ENCODE data around the gene KATNAL2. TPM values are rescaled to one million over a fixed set of nuclear protein-coding genes. Genes with fewer than 3 reads are reported as not detected.
A peak's percentile ranks its signal among the peaks of the same experiment; 100 is the strongest.

KATNAL2 gene
- total and polyA plus RNA-seq, 2 experiments from 2014 or later = 3.9 to 4.1 TPM

GRCh38 chr18:46917803-46918600, 600 bp downstream of the KATNAL2 start:
- no peaks in the 10 kb centered on the region for H3K36me3 ChIP-seq (ENCODE audit: low read depth)
- H3K27me3 ChIP-seq (replicated peaks; ENCODE audit: insufficient read depth) = no peaks in the 10 kb centered on the region
- H2AFZ ChIP-seq = peak overlapping the region; percentile 92
- peaks cover 9% of the 10 kb centered on the region for H3F3A ChIP-seq (ENCODE audit: insufficient read depth)
- in situ Hi-C loops (cut with MboI) = no loop called here
- H3K9me3 ChIP-seq (ENCODE audit: low read depth) = no peaks in the 10 kb centered on the region
- H3K4me1 ChIP-seq (ENCODE audit: insufficient read depth) = 0 out of 2 replicates have a peak, but pooled peaks cover 5% of the 10 kb centered on the region
- no peaks in the 10 kb centered on the region for H4K20me1 ChIP-seq (ENCODE audit: insufficient read depth)
- H3K9me2 ChIP-seq (ENCODE audit: insufficient read depth) = no peaks in the 10 kb centered on the region
- H3K9ac ChIP-seq = peak overlapping the region; percentile 87
- H3K27ac ChIP-seq = peak overlapping the region; percentile 67
- peaks cover 38% of the 10 kb centered on the region for H3K79me2 ChIP-seq (ENCODE audit: insufficient read depth)
- no peak for TF ChIP-seq EZH2phosphoT487 (IDR thresholded peaks at IDR 0.05; ENCODE audit: insufficient read depth, low read depth)
- TF ChIP-seq EZH2 (IDR thresholded peaks at IDR 0.05; ENCODE audit: insufficient read depth, poor library complexity, severe bottlenecking) = no peak
- H3K4me3 ChIP-seq = peak overlapping the region; percentile 87
- peak overlapping the region; percentile 94 for H3K4me2 ChIP-seq (ENCODE audit: unreplicated experiment)
- peak; percentile 64 for DNase-seq
- WGBS, 2 experiments (ENCODE audit: low coverage in 1 of 2, low lambda C conversion rate in 2 of 2, missing lambda C conversion rate in 2 of 2) = 13 to 14% methylated on average over 30 to 33 of the region's 33 CpGs

GRCh38 chr18:46920067-46920466, 2.7 kb downstream of the KATNAL2 start:
- H3K79me2 ChIP-seq (ENCODE audit: insufficient read depth) = peaks cover 17% of the 10 kb centered on the region
- H3K4me3 ChIP-seq = no peak overlapping the region
- H3K9ac ChIP-seq = no peak overlapping the region
- in situ Hi-C loops (cut with MboI) = no loop called here
- H3F3A ChIP-seq (ENCODE audit: insufficient read depth) = peaks cover 9% of the 10 kb centered on the region
- WGBS, 2 experiments (ENCODE audit: low coverage in 1 of 2, low lambda C conversion rate in 2 of 2, missing lambda C conversion rate in 2 of 2) = 66 to 80% methylated on average over 2 of the region's 2 CpGs
- no peaks in the 10 kb centered on the region for H4K20me1 ChIP-seq (ENCODE audit: insufficient read depth)
- DNase-seq = no peak
- H3K27me3 ChIP-seq (replicated peaks; ENCODE audit: insufficient read depth) = no peaks in the 10 kb centered on the region
- 0 out of 2 replicates have a peak, but pooled peaks cover 5% of the 10 kb centered on the region for H3K4me1 ChIP-seq (ENCODE audit: insufficient read depth)
- H3K9me2 ChIP-seq (ENCODE audit: insufficient read depth) = no peaks in the 10 kb centered on the region
- H2AFZ ChIP-seq = no peak overlapping the region
- H3K4me2 ChIP-seq (ENCODE audit: unreplicated experiment) = no peak overlapping the region
- no peaks in the 10 kb centered on the region for H3K36me3 ChIP-seq (ENCODE audit: low read depth)
- H3K27ac ChIP-seq = no peak overlapping the region
- H3K9me3 ChIP-seq (ENCODE audit: low read depth) = no peaks in the 10 kb centered on the region
- TF ChIP-seq EZH2phosphoT487 (IDR thresholded peaks at IDR 0.05; ENCODE audit: insufficient read depth, low read depth) (no peak), EZH2 (IDR thresholded peaks at IDR 0.05; ENCODE audit: insufficient read depth, poor library complexity, severe bottlenecking) (no peak)

GRCh38 chr18:46920653-46921052, 3.3 kb downstream of the KATNAL2 start:
- Histone ChIP-seq H2AFZ (no peak overlapping the region), H3K9ac (no peak overlapping the region), H3K4me2 (ENCODE audit: unreplicated experiment) (no peak overlapping the region), H3K4me1 (ENCODE audit: insufficient read depth) (0 out of 2 replicates have a peak, but pooled peaks cover 2% of the 10 kb centered on the region), H3K36me3 (ENCODE audit: low read depth) (no peaks in the 10 kb centered on the region), H3K9me3 (ENCODE audit: low read depth) (no peaks in the 10 kb centered on the region), H3K9me2 (ENCODE audit: insufficient read depth) (no peaks in the 10 kb centered on the region), H4K20me1 (ENCODE audit: insufficient read depth) (no peaks in the 10 kb centered on the region), H3K27ac (no peak overlapping the region), H3F3A (ENCODE audit: insufficient read depth) (peaks cover 9% of the 10 kb centered on the region), H3K79me2 (ENCODE audit: insufficient read depth) (peaks cover 11% of the 10 kb centered on the region), H3K4me3 (no peak overlapping the region), H3K27me3 (replicated peaks; ENCODE audit: insufficient read depth) (no peaks in the 10 kb centered on the region)
- no peak for DNase-seq
- TF ChIP-seq EZH2phosphoT487 (IDR thresholded peaks at IDR 0.05; ENCODE audit: insufficient read depth, low read depth) (no peak), EZH2 (IDR thresholded peaks at IDR 0.05; ENCODE audit: insufficient read depth, poor library complexity, severe bottlenecking) (no peak)
- WGBS, 2 experiments (ENCODE audit: low coverage in 1 of 2, low lambda C conversion rate in 2 of 2, missing lambda C conversion rate in 2 of 2) = 95 to 100% methylated on average over 1 of the region's 1 CpG
- in situ Hi-C loops (cut with MboI) = no loop called here

- peak overlapping the region; percentile 7 for H3K4me2 ChIP-seq (ENCODE audit: unreplicated experiment)
- peak; percentile 54 for DNase-seq
Measured at GRCh38 chr18:46939337-46939963, 22.0 kb downstream of the KATNAL2 start.

More at GRCh38 chr18:46939337-46939963, 22.0 kb downstream of the KATNAL2 start:
- H3F3A ChIP-seq (ENCODE audit: insufficient read depth) = peaks cover 18% of the 10 kb centered on the region
- no peak overlapping the region for H3K4me3 ChIP-seq
- H3K4me1 ChIP-seq (ENCODE audit: insufficient read depth) = peaks cover 18% of the 10 kb centered on the region
- no peak overlapping the region for H2AFZ ChIP-seq
- H3K27me3 ChIP-seq (replicated peaks; ENCODE audit: insufficient read depth) = no peaks in the 10 kb centered on the region
- whole genome bisulfite sequencing, 2 experiments (ENCODE audit: low coverage in 1 of 2, low lambda C conversion rate in 2 of 2, missing lambda C conversion rate in 2 of 2) = 33 to 47% methylated on average over 1 of the region's 1 CpG
- no peaks in the 10 kb centered on the region for H4K20me1 ChIP-seq (ENCODE audit: insufficient read depth)
- H3K9me2 ChIP-seq (ENCODE audit: insufficient read depth) = no peaks in the 10 kb centered on the region
- peak overlapping the region; percentile 3; the same call in 1 of the 2 replicates for H3K27ac ChIP-seq
- H3K79me2 ChIP-seq (ENCODE audit: insufficient read depth) = no peaks in the 10 kb centered on the region
- no peaks in the 10 kb centered on the region for H3K9me3 ChIP-seq (ENCODE audit: low read depth)
- H3K9ac ChIP-seq = no peak overlapping the region
- TF ChIP-seq EZH2 (IDR thresholded peaks at IDR 0.05; ENCODE audit: insufficient read depth, poor library complexity, severe bottlenecking) = no peak
- TF ChIP-seq EZH2phosphoT487 (IDR thresholded peaks at IDR 0.05; ENCODE audit: insufficient read depth, low read depth) = no peak
- in situ Hi-C loops (cut with MboI) = no loop called here
- no peaks in the 10 kb centered on the region for H3K36me3 ChIP-seq (ENCODE audit: low read depth)

Data from GM23248 (cell line).